Kidney epithelial cell (primary cell): ENCODE results near the gene KRTAP9-3. TPM values are rescaled to one million over a fixed set of nuclear protein-coding genes. Genes with fewer than 3 reads are reported as not detected.

Source experiments
- total RNA-seq: library from RNA; depleted of rRNA; stranded (reverse); fragments of >200 nt; gene quantifications from 2 replicates; pipeline ENCODE4 v1.2.3, GENCODE V29; 2015

Gene KRTAP9-3
- total RNA-seq, 1 donor from 2014 or later = not detected

Other genes starting within 250 kb of the KRTAP9-3 start
- not detected in 2 replicates for gene KRT40, start 248.1 kb upstream of the KRTAP9-3 start, total RNA-seq
- not detected in 2 replicates for gene KRTAP3-3, start 238.3 kb upstream of the KRTAP9-3 start, total RNA-seq
- not detected in 2 replicates for gene KRTAP3-2, start 232.5 kb upstream of the KRTAP9-3 start, total RNA-seq
- gene KRTAP3-1, start 223.3 kb upstream of the KRTAP9-3 start, total RNA-seq = not detected in 2 replicates
- not detected in 2 replicates for gene KRTAP1-5, start 205.2 kb upstream of the KRTAP9-3 start, total RNA-seq
- not detected in 2 replicates for gene KRTAP1-4, start 202.3 kb upstream of the KRTAP9-3 start, total RNA-seq
- not detected in 2 replicates for gene KRTAP1-3, start 197.6 kb upstream of the KRTAP9-3 start, total RNA-seq
- gene KRTAP1-1, start 191.0 kb upstream of the KRTAP9-3 start, total RNA-seq = not detected in 2 replicates
- not detected in 2 replicates for gene KRTAP2-1, start 185.1 kb upstream of the KRTAP9-3 start, total RNA-seq
- not detected in 2 replicates for gene KRTAP2-2, start 177.2 kb upstream of the KRTAP9-3 start, total RNA-seq
- gene KRTAP2-3, start 172.3 kb upstream of the KRTAP9-3 start, total RNA-seq = 4.3 and 5.2 TPM in 2 replicates
- not detected in 2 replicates for gene KRTAP2-4, start 166.6 kb upstream of the KRTAP9-3 start, total RNA-seq
- not detected in 2 replicates for gene KRTAP4-7, start 148.3 kb upstream of the KRTAP9-3 start, total RNA-seq
- gene KRTAP4-8, start 134.3 kb upstream of the KRTAP9-3 start, total RNA-seq = not detected in 2 replicates
- gene KRTAP4-16, start 130.2 kb upstream of the KRTAP9-3 start, total RNA-seq = not detected in 2 replicates
- not detected in 2 replicates for gene KRTAP4-9, start 127.1 kb upstream of the KRTAP9-3 start, total RNA-seq
- gene KRTAP4-11, start 114.1 kb upstream of the KRTAP9-3 start, total RNA-seq = not detected in 2 replicates
- gene KRTAP4-12, start 108.3 kb upstream of the KRTAP9-3 start, total RNA-seq = not detected in 2 replicates
- gene KRTAP4-6, start 91.9 kb upstream of the KRTAP9-3 start, total RNA-seq = not detected in 2 replicates
- not detected in 2 replicates for gene KRTAP4-5, start 82.6 kb upstream of the KRTAP9-3 start, total RNA-seq
- not detected in 2 replicates for gene KRTAP4-4, start 71.7 kb upstream of the KRTAP9-3 start, total RNA-seq
- gene KRTAP4-3, start 64.2 kb upstream of the KRTAP9-3 start, total RNA-seq = not detected in 2 replicates
- gene KRTAP4-2, start 54.2 kb upstream of the KRTAP9-3 start, total RNA-seq = not detected in 2 replicates
- gene KRTAP4-1, start 47.5 kb upstream of the KRTAP9-3 start, total RNA-seq = not detected in 2 replicates
- not detected in 2 replicates for gene KRTAP9-1, start 42.6 kb upstream of the KRTAP9-3 start, total RNA-seq
- not detected in 2 replicates for gene KRTAP9-2, start 5.8 kb upstream of the KRTAP9-3 start, total RNA-seq
- not detected in 2 replicates for gene KRTAP9-8, start 5.5 kb downstream of the KRTAP9-3 start, total RNA-seq
- gene KRTAP9-4, start 17.2 kb downstream of the KRTAP9-3 start, total RNA-seq = not detected in 2 replicates
- gene KRTAP9-9, start 22.9 kb downstream of the KRTAP9-3 start, total RNA-seq = not detected in 2 replicates
- not detected in 2 replicates for gene KRTAP9-6, start 32.9 kb downstream of the KRTAP9-3 start, total RNA-seq
- gene KRTAP9-7, start 43.2 kb downstream of the KRTAP9-3 start, total RNA-seq = not detected in 2 replicates
- not detected in 2 replicates for gene KRTAP29-1, start 70.4 kb downstream of the KRTAP9-3 start, total RNA-seq
- not detected in 2 replicates for gene KRTAP16-1, start 76.9 kb downstream of the KRTAP9-3 start, total RNA-seq
- not detected in 2 replicates for gene KRTAP17-1, start 83.3 kb downstream of the KRTAP9-3 start, total RNA-seq
- not detected in 2 replicates for gene KRT33A, start 118.4 kb downstream of the KRTAP9-3 start, total RNA-seq
- 0.17 TPM in 1 of 2 replicates, not detected in the other for gene KRT33B, start 137.4 kb downstream of the KRTAP9-3 start, total RNA-seq
- 2.5 and 5.5 TPM in 2 replicates for gene KRT34, start 149.9 kb downstream of the KRTAP9-3 start, total RNA-seq
- gene KRT31, start 165.2 kb downstream of the KRTAP9-3 start, total RNA-seq = not detected in 2 replicates
- gene KRT37, start 192.1 kb downstream of the KRTAP9-3 start, total RNA-seq = not detected in 2 replicates
- gene KRT38, start 208.5 kb downstream of the KRTAP9-3 start, total RNA-seq = not detected in 2 replicates
- gene KRT32, start 234.9 kb downstream of the KRTAP9-3 start, total RNA-seq = not detected in 2 replicates
- gene KRT35, start 248.7 kb downstream of the KRTAP9-3 start, total RNA-seq = not detected in 2 replicates